Measurements from ENCODE around the gene CERS6. TPM values are rescaled to one million over a fixed set of nuclear protein-coding genes. Genes with fewer than 3 reads are reported as not detected.

The CERS6 gene
- total RNA-seq, 1 donor, result 23.9 TPM

DNA sequence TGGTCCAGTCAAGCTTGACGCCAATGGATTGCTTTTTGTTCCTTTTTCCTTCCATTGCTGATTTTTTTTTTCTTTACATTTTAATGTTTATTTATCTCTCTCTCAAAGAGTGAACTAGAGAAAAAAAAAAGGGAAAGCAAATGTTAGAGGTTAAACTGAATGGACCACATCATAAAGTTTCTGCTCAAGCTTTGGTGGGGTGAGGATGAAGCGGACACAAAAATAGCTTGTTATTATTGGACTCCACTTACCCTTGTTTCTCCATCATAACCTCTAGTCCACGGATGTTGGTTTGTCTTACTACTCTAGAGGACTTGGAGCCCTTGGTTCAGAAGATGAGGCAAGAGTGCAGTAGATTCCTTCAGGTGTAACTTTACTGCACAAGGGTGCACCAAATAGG is 27.6 kb upstream of the CERS6 start:
- Histone ChIP-seq H3K4me1 (ENCODE audit: insufficient read depth, low read length) (no peaks in the 10 kb centered on the region), H3K27ac (ENCODE audit: low read depth, low read length) (no peak overlapping the region), H3K79me2 (ENCODE audit: insufficient read depth, low read length) (no peaks in the 10 kb centered on the region), H3K4me2 (ENCODE audit: insufficient read depth, low read length) (no peak overlapping the region), H3K4me3 (ENCODE audit: insufficient read depth, low read length) (no peak overlapping the region), H4K20me1 (ENCODE audit: insufficient read depth, low read length) (no peaks in the 10 kb centered on the region), H2AFZ (ENCODE audit: low read length) (no peak overlapping the region), H3K27me3 (ENCODE audit: insufficient read depth, low read length) (peaks cover 3% of the 10 kb centered on the region), H3K9me3 (ENCODE audit: low read depth, low read length) (no peaks in the 10 kb centered on the region), H3K36me3 (ENCODE audit: insufficient read depth, low read length) (no peaks in the 10 kb centered on the region)
- no peak for DNase-seq (ENCODE audit: insufficient read length, low spot score, missing footprints)
- TF ChIP-seq, protein P1, sequence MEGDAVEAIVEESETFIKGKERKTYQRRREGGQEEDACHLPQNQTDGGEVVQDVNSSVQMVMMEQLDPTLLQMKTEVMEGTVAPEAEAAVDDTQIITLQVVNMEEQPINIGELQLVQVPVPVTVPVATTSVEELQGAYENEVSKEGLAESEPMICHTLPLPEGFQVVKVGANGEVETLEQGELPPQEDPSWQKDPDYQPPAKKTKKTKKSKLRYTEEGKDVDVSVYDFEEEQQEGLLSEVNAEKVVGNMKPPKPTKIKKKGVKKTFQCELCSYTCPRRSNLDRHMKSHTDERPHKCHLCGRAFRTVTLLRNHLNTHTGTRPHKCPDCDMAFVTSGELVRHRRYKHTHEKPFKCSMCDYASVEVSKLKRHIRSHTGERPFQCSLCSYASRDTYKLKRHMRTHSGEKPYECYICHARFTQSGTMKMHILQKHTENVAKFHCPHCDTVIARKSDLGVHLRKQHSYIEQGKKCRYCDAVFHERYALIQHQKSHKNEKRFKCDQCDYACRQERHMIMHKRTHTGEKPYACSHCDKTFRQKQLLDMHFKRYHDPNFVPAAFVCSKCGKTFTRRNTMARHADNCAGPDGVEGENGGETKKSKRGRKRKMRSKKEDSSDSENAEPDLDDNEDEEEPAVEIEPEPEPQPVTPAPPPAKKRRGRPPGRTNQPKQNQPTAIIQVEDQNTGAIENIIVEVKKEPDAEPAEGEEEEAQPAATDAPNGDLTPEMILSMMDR (IDR thresholded peaks at IDR 0.05; ENCODE audit: extremely low read depth, low read depth, low read length), result no peak

DNA sequence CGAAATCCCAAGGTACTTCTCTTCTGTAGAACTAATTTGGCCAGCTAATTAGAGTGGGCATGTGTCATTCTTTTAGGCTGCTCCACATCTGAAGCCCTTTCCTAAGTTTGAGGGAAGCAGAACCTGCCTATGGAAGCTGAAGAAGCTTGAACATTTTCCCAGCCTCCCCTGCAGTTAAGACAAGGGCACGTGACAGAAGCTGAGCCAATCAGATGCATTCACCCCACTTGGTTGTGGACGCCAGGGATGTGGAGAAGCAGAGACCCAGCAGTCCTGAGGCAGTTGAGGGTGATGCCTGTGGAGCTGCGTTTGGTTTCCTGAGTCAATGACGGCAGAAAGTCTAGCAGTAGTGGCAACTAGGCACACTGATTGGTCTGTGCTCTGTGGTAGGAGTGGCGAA is 26.1 kb upstream of the CERS6 start:
- no peak for DNase-seq (ENCODE audit: insufficient read length, low spot score, missing footprints)
- peak overlapping the region; percentile 27 for H3K4me2 ChIP-seq (ENCODE audit: insufficient read depth, low read length)

DNA sequence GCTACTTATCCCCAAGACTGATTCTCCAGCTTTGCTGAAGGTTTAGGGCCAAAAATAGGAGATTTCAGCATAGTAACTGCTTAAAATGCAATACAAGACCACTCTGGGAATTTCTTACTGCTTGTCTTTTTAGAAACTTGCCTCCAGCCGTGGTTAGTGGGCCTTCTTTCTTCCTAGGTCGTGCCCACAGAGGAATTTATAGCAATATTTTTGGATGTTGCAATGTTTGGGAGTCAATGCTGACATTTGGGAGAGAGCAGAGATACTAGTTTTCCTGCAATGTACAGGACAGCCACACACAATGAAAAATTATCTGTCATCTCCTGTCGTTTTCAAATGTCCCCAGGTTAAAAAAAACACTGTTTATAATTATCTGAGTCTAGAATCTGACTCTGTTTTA is 25.6 kb upstream of the CERS6 start:
- Histone ChIP-seq H3K4me2 (ENCODE audit: insufficient read depth, low read length) (peak overlapping the region; percentile 27), H3K4me3 (ENCODE audit: insufficient read depth, low read length) (no peak overlapping the region), H4K20me1 (ENCODE audit: insufficient read depth, low read length) (no peaks in the 10 kb centered on the region), H3K27me3 (ENCODE audit: insufficient read depth, low read length) (peaks cover 3% of the 10 kb centered on the region), H2AFZ (ENCODE audit: low read length) (peak overlapping the region; percentile 66), H3K36me3 (ENCODE audit: insufficient read depth, low read length) (no peaks in the 10 kb centered on the region), H3K79me2 (ENCODE audit: insufficient read depth, low read length) (no peaks in the 10 kb centered on the region), H3K27ac (ENCODE audit: low read depth, low read length) (no peak overlapping the region), H3K4me1 (ENCODE audit: insufficient read depth, low read length) (no peaks in the 10 kb centered on the region), H3K9me3 (ENCODE audit: low read depth, low read length) (no peaks in the 10 kb centered on the region)
- TF ChIP-seq, protein P1 (IDR thresholded peaks at IDR 0.05; ENCODE audit: extremely low read depth, low read depth, low read length), result no peak
- no peak for DNase-seq (ENCODE audit: insufficient read length, low spot score, missing footprints)

More for the DNA sequence above, 26.1 kb upstream of the CERS6 start:
- H2AFZ ChIP-seq (ENCODE audit: low read length), result peak overlapping the region; percentile 66
- H3K79me2 ChIP-seq (ENCODE audit: insufficient read depth, low read length), result no peaks in the 10 kb centered on the region
- H3K36me3 ChIP-seq (ENCODE audit: insufficient read depth, low read length), result no peaks in the 10 kb centered on the region
- no peaks in the 10 kb centered on the region for H3K9me3 ChIP-seq (ENCODE audit: low read depth, low read length)
- TF ChIP-seq, protein P1 (IDR thresholded peaks at IDR 0.05; ENCODE audit: extremely low read depth, low read depth, low read length), result no peak
- peaks cover 3% of the 10 kb centered on the region for H3K27me3 ChIP-seq (ENCODE audit: insufficient read depth, low read length)
- H4K20me1 ChIP-seq (ENCODE audit: insufficient read depth, low read length), result no peaks in the 10 kb centered on the region
- no peak overlapping the region for H3K4me3 ChIP-seq (ENCODE audit: insufficient read depth, low read length)
- H3K4me1 ChIP-seq (ENCODE audit: insufficient read depth, low read length), result no peaks in the 10 kb centered on the region
- H3K27ac ChIP-seq (ENCODE audit: low read depth, low read length), result no peak overlapping the region

DNA sequence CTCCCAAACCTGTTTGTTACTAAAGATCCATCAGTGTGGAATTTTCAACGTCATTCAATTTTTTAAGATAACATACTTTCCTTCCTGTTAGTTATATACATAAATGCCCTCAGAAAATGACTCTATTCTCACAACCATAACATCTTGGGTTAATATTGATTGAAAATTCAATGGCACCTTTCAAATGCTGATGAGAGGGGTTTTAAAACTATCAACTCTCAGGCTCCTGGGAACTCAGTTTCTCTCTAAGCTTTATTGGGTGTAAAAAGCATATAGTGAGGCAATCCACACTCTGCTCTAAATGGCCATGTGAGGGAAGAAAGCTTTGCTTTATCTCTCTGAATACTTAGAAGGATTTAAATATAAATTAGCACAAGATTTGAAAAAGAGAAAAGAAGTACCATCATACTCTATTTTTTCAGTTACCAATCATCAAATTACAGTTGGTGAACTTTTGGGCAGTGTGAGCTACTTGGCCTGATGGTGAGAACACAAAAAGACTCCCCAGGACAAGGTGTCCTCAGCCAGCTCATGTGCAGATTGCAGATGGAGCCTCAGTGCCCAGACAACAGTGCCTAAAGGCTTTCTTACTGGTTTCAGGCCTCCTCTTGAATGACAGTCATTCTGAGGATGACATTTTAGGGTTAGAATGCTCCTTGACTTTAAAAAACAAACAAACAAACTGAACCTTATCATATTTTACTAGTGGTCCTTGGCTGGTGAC is 24.6 kb upstream of the CERS6 start:
- Histone ChIP-seq H3K4me1 (ENCODE audit: insufficient read depth, low read length) (no peaks in the 10 kb centered on the region), H3K79me2 (ENCODE audit: insufficient read depth, low read length) (no peaks in the 10 kb centered on the region), H3K4me3 (ENCODE audit: insufficient read depth, low read length) (no peak overlapping the region), H4K20me1 (ENCODE audit: insufficient read depth, low read length) (no peaks in the 10 kb centered on the region), H3K27ac (ENCODE audit: low read depth, low read length) (no peak overlapping the region), H2AFZ (ENCODE audit: low read length) (no peak overlapping the region), H3K4me2 (ENCODE audit: insufficient read depth, low read length) (no peak overlapping the region), H3K9me3 (ENCODE audit: low read depth, low read length) (no peaks in the 10 kb centered on the region), H3K27me3 (ENCODE audit: insufficient read depth, low read length) (peaks cover 3% of the 10 kb centered on the region), H3K36me3 (ENCODE audit: insufficient read depth, low read length) (no peaks in the 10 kb centered on the region)
- no peak for DNase-seq (ENCODE audit: insufficient read length, low spot score, missing footprints)
- TF ChIP-seq, protein P1 (IDR thresholded peaks at IDR 0.05; ENCODE audit: extremely low read depth, low read depth, low read length), result no peak

Measured in osteoblast (primary cell).